HEK293 (cell line): ENCODE measurements around the gene TOMM70.

Source experiments
- CTCF ChIA-PET: fragments of 350-600 bp; formaldehyde crosslinking; extraction: SDS; loops from one replicate; lab custom pipeline; 2021; ENCODE audit warnings: antibody characterized with exemption; lab: Yijun Ruan, JAX
- POLR2A ChIA-PET: fragments of 300-600 bp; formaldehyde crosslinking; extraction: SDS; loops from one replicate; lab custom pipeline; 2020; ENCODE audit warnings: antibody characterized with exemption, inconsistent platforms; lab: Yijun Ruan, JAX
- H3K27ac ChIP-seq: fragments of 200-500 bp; sonication (Bioruptor generic); 2 replicates; pipeline ENCODE4 v1.5.1; 2014; ENCODE audit warnings: low read depth, low read length, control low read depth, inconsistent platforms; ENCODE audit errors: extremely low read depth
- H3K36me3 ChIP-seq, 2 experiments: fragments of 200-500 bp in 1 of 2; sonication (Bioruptor generic) in 1 of 2; 1 replicate in 1 of 2; 2 replicates in 1 of 2; pipeline ENCODE4 v1.5.1; 2014 to 2017; ENCODE audit warnings: inconsistent platforms in 2 of 2, low read length in 2 of 2; ENCODE audit not compliant: control insufficient read depth in 2 of 2, insufficient read depth in 1 of 2
- H3K4me1 ChIP-seq: fragments of 200-500 bp; sonication (Bioruptor generic); 2 replicates; pipeline ENCODE4 v1.5.1; 2014; ENCODE audit warnings: mild to moderate bottlenecking, low read length, inconsistent platforms; ENCODE audit not compliant: control insufficient read depth, insufficient read depth
- H3K4me3 ChIP-seq: 2 replicates; pipeline ENCODE4 v1.5.1; 2011; ENCODE audit warnings: low read depth, mild to moderate bottlenecking, control low read depth, low read length, moderate library complexity
- H3K9me3 ChIP-seq: fragments of 200-500 bp; sonication (Bioruptor generic); 2 replicates; pipeline ENCODE4 v1.5.1; 2014; ENCODE audit warnings: low read depth, low read length, inconsistent platforms; ENCODE audit not compliant: control insufficient read depth, insufficient read depth
- HIC1 ChIP-seq: fragments of 450-650 bp; formaldehyde crosslinking; IDR thresholded peaks from 2 replicates; pipeline ENCODE4 v1.5.1; 2016; ENCODE audit warnings: missing biosample characterization, missing genetic modification characterization
- INSM2 ChIP-seq: fragments of 450-650 bp; formaldehyde crosslinking; IDR thresholded peaks from 2 replicates; pipeline ENCODE4 v1.5.1; 2016; ENCODE audit warnings: missing biosample characterization, missing genetic modification characterization
- OVOL3 ChIP-seq: fragments of 450-650 bp; formaldehyde crosslinking; IDR thresholded peaks from 2 replicates; pipeline ENCODE4 v1.5.1; 2016; ENCODE audit warnings: missing biosample characterization, missing genetic modification characterization
- PRDM6 ChIP-seq: fragments of 450-650 bp; formaldehyde crosslinking; IDR thresholded peaks from 2 replicates; pipeline ENCODE4 v1.5.1; 2017; ENCODE audit warnings: missing biosample characterization, missing genetic modification characterization
- WT1 ChIP-seq: fragments of 450-650 bp; formaldehyde crosslinking; IDR thresholded peaks from 2 replicates; pipeline ENCODE4 v1.5.1; 2016; ENCODE audit warnings: missing biosample characterization, missing genetic modification characterization
- ZBTB11 ChIP-seq: fragments of 450-650 bp; formaldehyde crosslinking; conservative IDR thresholded peaks from 2 replicates; pipeline ENCODE4 v1.5.1; 2016; ENCODE audit warnings: low read depth, missing biosample characterization, missing genetic modification characterization
- ZNF114 ChIP-seq: fragments of 450-650 bp; formaldehyde crosslinking; IDR thresholded peaks from 2 replicates; pipeline ENCODE4 v1.5.0; 2017; ENCODE audit warnings: missing biosample characterization, missing genetic modification characterization
- ZNF138 ChIP-seq: fragments of 450-650 bp; formaldehyde crosslinking; IDR thresholded peaks from 2 replicates; pipeline ENCODE4 v1.5.1; 2016; ENCODE audit warnings: missing biosample characterization, missing genetic modification characterization, borderline replicate concordance
- ZNF302 ChIP-seq: fragments of 450-650 bp; formaldehyde crosslinking; IDR thresholded peaks from 2 replicates; pipeline ENCODE4 v1.5.1; 2016; ENCODE audit warnings: missing biosample characterization, missing genetic modification characterization, low read depth
- ZNF311 ChIP-seq: fragments of 450-650 bp; formaldehyde crosslinking; IDR thresholded peaks from 2 replicates; pipeline ENCODE4 v1.5.1; 2017; ENCODE audit warnings: missing biosample characterization, missing genetic modification characterization, borderline replicate concordance
- ZNF362 ChIP-seq: fragments of 450-650 bp; formaldehyde crosslinking; IDR thresholded peaks from 2 replicates; pipeline ENCODE4 v1.5.1; 2016; ENCODE audit warnings: missing biosample characterization, missing genetic modification characterization
- ZNF398 ChIP-seq: fragments of 450-650 bp; formaldehyde crosslinking; IDR thresholded peaks from 2 replicates; pipeline ENCODE4 v1.5.1; 2017; ENCODE audit warnings: missing biosample characterization, missing genetic modification characterization
- ZNF423 ChIP-seq: fragments of 450-650 bp; formaldehyde crosslinking; IDR thresholded peaks from 2 replicates; pipeline ENCODE4 v1.5.1; 2016; ENCODE audit warnings: missing biosample characterization, missing genetic modification characterization
- ZNF514 ChIP-seq: fragments of 450-650 bp; formaldehyde crosslinking; IDR thresholded peaks from 2 replicates; pipeline ENCODE4 v1.5.1; 2016; ENCODE audit warnings: missing biosample characterization, missing genetic modification characterization
- ZNF544 ChIP-seq: fragments of 450-650 bp; formaldehyde crosslinking; IDR thresholded peaks from 2 replicates; pipeline ENCODE4 v1.5.0; 2017; ENCODE audit warnings: missing biosample characterization, missing genetic modification characterization
- ZNF830 ChIP-seq: fragments of 450-650 bp; IDR thresholded peaks from 2 replicates; pipeline ENCODE4 v1.5.0; 2018; ENCODE audit warnings: missing biosample characterization, missing genetic modification characterization, low read depth, mild to moderate bottlenecking, moderate library complexity
- ZSCAN16 ChIP-seq: fragments of 450-650 bp; formaldehyde crosslinking; IDR thresholded peaks from 2 replicates; pipeline ENCODE4 v1.5.1; 2016; ENCODE audit warnings: missing biosample characterization, missing genetic modification characterization
- ZSCAN18 ChIP-seq: fragments of 450-650 bp; formaldehyde crosslinking; IDR thresholded peaks from 2 replicates; pipeline ENCODE4 v1.5.1; 2016; ENCODE audit warnings: missing biosample characterization, missing genetic modification characterization

The TOMM70 gene

GRCh38 chr3:100348727-100349126 lies 52.2 kb downstream of the TOMM70 start:
- ChIA-PET POLR2A (no interaction called here), CTCF (interaction anchor here (0.6 kb wide), 1 partner anchor 362 kb away, joined by 3 read pairs; no protein-coding TSS in a partner anchor)
- peaks cover 10 to 64% of the 10 kb centered on the region in 2 experiments for H3K36me3 ChIP-seq
- no peak overlapping the region for H3K4me3 ChIP-seq
- no peaks in the 10 kb centered on the region for H3K4me1 ChIP-seq
- no peak overlapping the region for H3K27ac ChIP-seq
- no peak for TF ChIP-seq ZNF302
- no peak for TF ChIP-seq ZBTB11 (tag by site-specific recombination)
- TF ChIP-seq ZSCAN16 = no peak
- no peak for TF ChIP-seq ZNF114 (tag by site-specific recombination)
- no peak for TF ChIP-seq ZSCAN18
- TF ChIP-seq WT1 = no peak
- TF ChIP-seq ZNF311 (tag by site-specific recombination) = no peak
- no peak for TF ChIP-seq ZNF514
- TF ChIP-seq HIC1 (tag by site-specific recombination) = no peak
- TF ChIP-seq OVOL3 (tag by site-specific recombination) = no peak
- TF ChIP-seq ZNF362 (tag by site-specific recombination) = no peak
- no peak for TF ChIP-seq ZNF830 (tag by site-specific recombination)
- no peak for TF ChIP-seq ZNF398 (tag by site-specific recombination)
- no peak for TF ChIP-seq PRDM6 (tag by site-specific recombination)
- no peak for TF ChIP-seq ZNF423 (tag by site-specific recombination)
- no peak for TF ChIP-seq ZNF138 (tag by site-specific recombination)
- TF ChIP-seq INSM2 (tag by site-specific recombination) = no peak
- TF ChIP-seq ZNF544 = no peak
- H3K9me3 ChIP-seq = no peaks in the 10 kb centered on the region
